ENCODE results near the gene PTGER4. TPM values are rescaled to one million over a fixed set of nuclear protein-coding genes. Genes with fewer than 3 reads are reported as not detected.

Gene PTGER4
- total RNA-seq, 3 donors from 2014 or later (not counting 1 experiment from before 2014, with no cell fraction given): 112 to 126 (median 117) TPM

- peaks cover 90 to 99% of the 10 kb centered on the region in 2 donors for H3K4me1 Mint-ChIP-seq
- Histone ChIP-seq H3K4me1 (ENCODE audit: control insufficient read depth, insufficient read depth, low read length) (peaks cover 32% of the 10 kb centered on the region), H3K4me3 (ENCODE audit: low read length) (no peak overlapping the region), H3K36me3 (ENCODE audit: control insufficient read depth, insufficient read depth, low read length) (peaks cover 54% of the 10 kb centered on the region), H3K27ac (ENCODE audit: low read length) (peak overlapping the region; percentile 45), H3K9me3 (ENCODE audit: control insufficient read depth, insufficient read depth, low read length) (no peaks in the 10 kb centered on the region), H3K27me3 (ENCODE audit: control insufficient read depth, insufficient read depth, low read length) (no peaks in the 10 kb centered on the region)
- intact Hi-C loops (cut with micrococcal nuclease): loop anchor here (5.0 to 10.0 kb wide), 3 partner anchors 147 to 350 kb away; partner anchors contain the start of gene RPL37
- peak in 1 of 2 donors; percentile 67 for DNase-seq
- H3K36me3 Mint-ChIP-seq: peaks cover 22% of the 10 kb centered on the region
- H3K9me3 Mint-ChIP-seq: no peaks in the 10 kb centered on the region
- ATAC-seq: no peak
- H3K4me3 Mint-ChIP-seq: peak overlapping the region; percentile 89
- WGBS (ENCODE audit: insufficient coverage): 71% methylated on average over 6 of the region's 7 CpGs
- H3K27ac Mint-ChIP-seq: peak overlapping the region; percentile 91 to 95
- no peak for TF ChIP-seq CTCF (IDR thresholded peaks at IDR 0.05)
- H3K27me3 Mint-ChIP-seq (ENCODE audit: low read depth in 2 of 2): no peaks in the 10 kb centered on the region
These were observed 7.6 kb downstream of the PTGER4 start for GRCh38 chr5:40687321-40687720.

- H3K4me1 Mint-ChIP-seq: peaks cover 84 to 92% of the 10 kb centered on the region in 2 donors
- Histone ChIP-seq H3K4me3 (ENCODE audit: low read length) (no peak overlapping the region), H3K36me3 (ENCODE audit: control insufficient read depth, insufficient read depth, low read length) (peaks cover 63% of the 10 kb centered on the region), H3K27ac (ENCODE audit: low read length) (peak overlapping the region; percentile 45), H3K9me3 (ENCODE audit: control insufficient read depth, insufficient read depth, low read length) (no peaks in the 10 kb centered on the region), H3K4me1 (ENCODE audit: control insufficient read depth, insufficient read depth, low read length) (peaks cover 32% of the 10 kb centered on the region), H3K27me3 (ENCODE audit: control insufficient read depth, insufficient read depth, low read length) (no peaks in the 10 kb centered on the region)
- H3K27ac Mint-ChIP-seq: peak overlapping the region; percentile 91 to 95
- WGBS (ENCODE audit: insufficient coverage): 0% methylated on average over 6 of the region's 8 CpGs
- H3K36me3 Mint-ChIP-seq: peaks cover 18% of the 10 kb centered on the region
- peak overlapping the region; percentile 89 for H3K4me3 Mint-ChIP-seq
- ATAC-seq (peak; percentile 77 to 89 (median 81)), DNase-seq (peak; percentile 78 to 96)
- no peaks in the 10 kb centered on the region for H3K27me3 Mint-ChIP-seq (ENCODE audit: low read depth in 2 of 2)
- no peaks in the 10 kb centered on the region for H3K9me3 Mint-ChIP-seq
- peak; percentile 78 for TF ChIP-seq CTCF (IDR thresholded peaks at IDR 0.05)
- intact Hi-C loops (cut with micrococcal nuclease): loop anchor here (1.0 to 10.0 kb wide), 10 partner anchors 8 to 1109 kb away; partner anchors contain the start of genes RPL37 and TTC33
These were observed 8.5 kb downstream of the PTGER4 start for GRCh38 chr5:40688127-40688761.

DNA sequence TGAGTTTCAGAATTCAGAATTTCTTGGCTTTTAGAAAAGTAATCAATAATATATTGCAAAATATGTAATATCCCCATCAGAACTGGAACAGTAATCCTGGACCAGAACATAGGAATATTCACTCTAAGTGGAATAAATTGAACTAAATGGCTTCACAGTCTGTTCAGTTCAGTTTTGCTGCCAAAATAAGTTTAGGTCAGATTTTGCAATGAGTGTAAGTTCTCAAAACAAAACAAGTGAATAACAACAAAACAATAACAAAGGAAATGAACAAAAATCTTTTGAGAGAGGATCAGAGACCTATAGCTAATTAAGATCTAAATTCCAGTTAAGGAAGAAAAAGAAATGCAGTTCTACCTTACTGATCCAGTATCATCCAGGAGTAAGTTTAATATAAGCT, 9.3 kb downstream of the PTGER4 start:
- DNase-seq (no peak), ATAC-seq (no peak)
- Mint-ChIP-seq H3K27me3 (ENCODE audit: low read depth in 2 of 2) (no peaks in the 10 kb centered on the region), H3K4me3 (peak overlapping the region; percentile 89), H3K4me1 (peaks cover 77 to 85% of the 10 kb centered on the region in 2 donors), H3K9me3 (no peaks in the 10 kb centered on the region), H3K36me3 (peaks cover 18% of the 10 kb centered on the region), H3K27ac (peak overlapping the region; percentile 91 to 95)
- H3K27me3 ChIP-seq (ENCODE audit: control insufficient read depth, insufficient read depth, low read length): no peaks in the 10 kb centered on the region
- intact Hi-C loops (cut with micrococcal nuclease): loop anchor here (1.0 to 10.0 kb wide), 10 partner anchors 9 to 1110 kb away; partner anchors contain the start of genes RPL37 and TTC33
- peaks cover 69% of the 10 kb centered on the region for H3K36me3 ChIP-seq (ENCODE audit: control insufficient read depth, insufficient read depth, low read length)
- TF ChIP-seq CTCF (IDR thresholded peaks at IDR 0.05): no peak
- H3K9me3 ChIP-seq (ENCODE audit: control insufficient read depth, insufficient read depth, low read length): no peaks in the 10 kb centered on the region
- no peak overlapping the region for H3K4me3 ChIP-seq (ENCODE audit: low read length)
- peaks cover 33% of the 10 kb centered on the region for H3K4me1 ChIP-seq (ENCODE audit: control insufficient read depth, insufficient read depth, low read length)
- peak overlapping the region; percentile 11 for H3K27ac ChIP-seq (ENCODE audit: low read length)

All from natural killer cell (primary cell).